GM21390 (cell line): ENCODE results near the gene HERC3.

ENCODE experiments used
- ATAC-seq: cut with Tn5 transposase; IDR thresholded peaks from one replicate; pipeline ENCODE4 v1.9.1; 2021; ENCODE audit not compliant: unreplicated experiment

Gene HERC3

DNA sequence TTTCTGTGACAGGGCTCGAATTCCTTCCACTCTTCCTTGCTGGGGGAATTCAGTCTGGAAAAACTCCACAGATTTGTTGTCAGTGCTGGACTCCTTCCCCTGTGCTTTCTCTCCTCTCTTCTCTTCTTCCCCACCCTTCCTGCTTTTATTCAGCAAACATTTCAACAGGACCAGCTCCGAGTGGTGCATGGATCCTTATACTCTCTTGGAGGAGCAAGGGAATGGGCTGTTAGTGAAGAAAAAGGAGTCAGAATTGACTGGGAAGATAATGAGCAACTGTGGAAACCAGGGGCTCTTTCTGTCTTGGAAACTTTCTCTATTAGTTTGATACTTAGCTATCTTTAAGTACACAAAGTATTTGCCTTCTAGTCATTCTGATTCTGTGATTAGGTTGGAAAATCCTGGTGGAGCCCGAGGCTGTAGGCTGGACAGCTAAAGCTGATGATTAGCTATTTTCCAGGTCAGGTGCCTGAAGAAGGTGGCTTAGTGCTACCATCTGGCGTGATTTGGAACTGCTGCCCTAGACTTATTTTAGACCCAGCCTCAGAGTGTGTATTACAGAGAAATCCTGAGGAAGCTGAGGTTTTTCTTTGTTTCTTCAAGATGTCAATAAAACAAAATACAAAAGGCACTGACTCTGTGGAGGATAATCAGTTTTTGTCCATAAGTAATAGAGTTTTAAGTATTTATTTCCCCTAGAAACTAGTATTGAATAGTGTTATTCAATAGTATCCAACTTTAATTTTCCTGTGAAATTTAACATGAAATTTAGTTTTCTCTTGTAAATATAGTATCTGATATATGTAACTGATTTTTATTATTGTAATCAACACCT is 67.0 kb downstream of the HERC3 start:
- peak; percentile 91 for ATAC-seq

DNA sequence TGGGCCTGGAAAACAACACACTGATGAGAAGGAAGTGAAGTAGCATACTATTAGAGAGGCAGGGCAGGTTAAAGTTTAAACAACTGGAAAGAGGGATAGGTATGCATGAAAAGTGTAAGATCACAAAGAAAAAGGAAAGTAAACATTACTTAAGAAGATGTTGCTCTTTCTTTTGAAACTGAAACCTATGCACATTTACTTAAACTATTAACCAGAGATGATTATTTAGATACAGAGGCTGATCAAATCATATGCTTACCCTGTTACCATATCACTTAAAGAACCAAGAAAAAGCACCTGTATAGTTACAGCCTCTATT is 67.6 kb downstream of the HERC3 start:
- no peak for ATAC-seq

DNA sequence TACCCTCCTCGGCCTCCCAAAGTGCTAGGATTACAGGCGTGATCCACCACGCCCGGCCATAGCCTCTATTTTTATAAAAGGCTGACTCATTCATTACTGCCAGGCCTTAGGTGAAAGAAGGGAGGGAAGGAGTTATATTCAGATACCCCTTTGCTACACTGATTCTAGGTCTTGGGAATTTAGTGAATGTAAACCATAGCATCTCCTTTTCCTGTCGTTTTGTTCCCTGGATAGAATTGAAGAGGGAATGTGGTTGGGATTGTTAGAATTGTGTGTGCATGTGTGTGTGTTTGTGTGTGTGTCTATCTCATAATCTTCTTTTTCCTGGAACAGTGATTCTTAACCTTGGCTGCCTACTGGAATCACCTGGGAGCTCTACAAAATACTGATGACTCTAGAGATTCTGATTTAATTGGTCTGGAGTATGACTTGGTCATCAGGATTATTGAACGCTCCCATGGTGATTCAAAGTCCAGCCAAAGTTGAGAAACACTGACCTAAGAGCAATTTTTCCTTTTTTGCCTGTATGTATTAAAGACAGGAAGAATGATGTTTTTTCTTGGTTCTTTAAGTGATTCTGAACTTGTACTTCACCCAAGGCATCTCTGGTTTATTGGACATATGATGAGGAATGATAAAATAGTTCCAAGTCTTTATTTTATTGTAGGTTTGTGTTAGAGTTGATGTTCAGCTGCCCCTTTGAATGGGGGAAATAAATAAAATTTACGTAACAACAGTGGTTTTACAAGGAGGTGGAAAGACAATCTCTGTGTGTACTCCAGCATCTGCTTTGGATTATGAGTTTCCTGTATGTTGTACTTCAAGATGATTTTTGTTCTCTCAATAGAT is 68.4 kb downstream of the HERC3 start:
- no peak for ATAC-seq

DNA sequence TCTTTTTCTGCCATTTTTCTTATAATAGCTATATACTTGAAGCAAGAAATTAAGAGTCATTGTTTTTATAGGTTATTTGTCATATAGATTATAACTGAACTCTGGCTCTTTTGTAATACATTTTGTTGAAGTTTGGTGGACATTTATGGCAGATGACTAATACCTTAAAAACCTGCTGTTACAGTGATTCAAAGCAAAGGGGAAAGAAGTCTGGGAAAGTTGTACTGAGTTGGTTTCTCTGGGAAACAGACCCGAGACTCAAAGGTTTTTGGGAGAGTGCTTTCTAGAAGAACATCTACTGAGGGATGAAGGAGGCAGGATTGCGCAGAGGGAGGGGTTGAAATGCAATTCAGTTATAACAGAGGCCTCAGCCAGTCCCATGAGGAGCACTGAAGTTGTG is 69.5 kb downstream of the HERC3 start:
- ATAC-seq, result no peak

DNA sequence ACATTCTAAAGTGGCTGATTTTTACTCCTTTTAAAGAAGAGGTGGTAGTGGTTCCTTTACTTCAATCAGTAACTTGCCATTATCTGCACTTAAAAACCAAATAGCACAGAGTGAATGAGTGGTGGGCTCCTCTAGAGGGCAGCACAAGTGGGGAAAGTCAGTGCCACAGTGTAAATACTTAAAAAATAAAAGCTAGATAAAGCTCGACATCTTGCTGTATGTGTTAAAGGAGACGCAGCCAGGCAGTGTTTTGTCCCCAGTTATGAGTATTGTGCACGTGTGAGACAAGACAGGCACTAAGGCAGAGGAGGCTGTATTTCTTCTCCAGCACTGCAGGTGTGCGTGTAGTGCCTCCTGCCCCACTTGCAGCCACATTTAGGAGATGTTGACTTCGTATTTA is 80.7 kb downstream of the HERC3 start:
- no peak for ATAC-seq

DNA sequence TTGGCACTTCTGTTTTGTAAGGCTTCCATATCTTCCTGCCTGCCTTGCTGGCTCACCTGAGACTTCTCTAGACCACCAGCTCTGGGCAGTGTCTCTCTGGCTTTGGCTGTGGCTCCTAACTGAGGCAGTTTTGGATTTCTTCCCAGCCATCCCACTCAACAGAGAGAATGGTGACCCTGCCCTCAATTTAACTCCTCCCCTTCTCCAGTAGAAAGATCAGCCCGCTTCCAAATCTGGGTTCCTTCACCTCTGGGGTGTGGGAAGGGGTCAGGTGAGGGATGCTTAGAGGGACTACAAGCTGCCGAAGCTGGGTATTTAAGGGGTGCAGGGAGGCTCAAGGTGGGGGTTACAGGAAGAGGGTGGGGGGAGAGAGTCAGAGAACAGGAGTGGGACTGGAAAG is 81.6 kb downstream of the HERC3 start:
- no peak for ATAC-seq

DNA sequence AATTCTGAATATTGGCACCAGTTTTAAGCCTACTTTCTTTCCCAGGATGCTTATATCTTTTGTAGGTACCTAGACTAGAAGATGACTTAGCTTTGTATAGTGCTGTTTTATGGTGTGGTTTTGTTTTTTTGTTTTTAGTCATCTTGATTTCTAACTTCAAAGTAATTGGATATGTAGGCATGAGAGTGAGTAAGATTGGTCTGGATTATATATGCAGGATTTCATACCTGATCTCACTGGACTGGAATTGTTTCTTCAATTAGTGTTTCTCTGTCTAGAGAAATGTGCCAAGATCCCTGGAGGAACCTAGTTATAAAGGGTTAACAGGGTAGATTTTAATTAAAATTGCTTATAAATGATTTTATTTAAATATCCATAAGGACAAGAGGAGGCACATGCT is 82.3 kb downstream of the HERC3 start:
- ATAC-seq, result no peak

DNA sequence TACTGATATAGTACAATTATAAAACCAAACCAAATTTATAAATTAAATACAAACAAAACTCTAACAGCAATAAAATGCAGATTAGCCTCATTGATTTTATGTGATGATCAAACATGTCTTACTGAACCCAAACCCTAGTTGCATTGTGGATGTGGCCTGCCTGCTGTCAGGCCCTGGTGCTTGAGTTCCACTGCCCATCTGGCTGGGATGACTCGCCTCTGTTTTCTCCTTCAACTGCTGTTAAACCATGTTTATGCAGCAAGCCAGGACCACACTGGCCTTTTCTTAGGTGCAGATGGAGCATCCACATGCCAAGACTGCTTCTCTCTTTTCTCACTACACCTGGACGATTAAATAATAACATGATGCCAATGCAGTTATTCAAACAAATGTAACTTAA is 82.7 kb downstream of the HERC3 start:
- ATAC-seq, result no peak

DNA sequence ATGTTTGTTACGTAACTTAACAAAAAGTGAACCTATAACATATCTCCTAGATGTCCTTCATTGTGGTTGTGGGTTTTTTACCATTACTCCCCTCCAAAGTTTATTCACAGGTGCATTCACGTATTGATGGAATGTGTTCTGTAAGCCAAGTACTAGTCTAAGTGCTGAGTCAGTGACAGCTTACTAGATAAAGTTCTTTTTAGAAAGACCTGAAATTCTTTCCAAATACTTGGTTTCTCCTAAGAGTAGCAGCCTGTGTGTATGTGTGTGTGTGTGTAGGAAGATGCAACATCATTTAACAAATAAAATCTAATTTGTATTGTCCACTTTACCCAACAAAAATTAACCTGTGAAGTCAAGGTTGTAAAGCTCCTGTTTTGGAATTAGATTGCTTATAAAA is 83.3 kb downstream of the HERC3 start:
- no peak for ATAC-seq

DNA sequence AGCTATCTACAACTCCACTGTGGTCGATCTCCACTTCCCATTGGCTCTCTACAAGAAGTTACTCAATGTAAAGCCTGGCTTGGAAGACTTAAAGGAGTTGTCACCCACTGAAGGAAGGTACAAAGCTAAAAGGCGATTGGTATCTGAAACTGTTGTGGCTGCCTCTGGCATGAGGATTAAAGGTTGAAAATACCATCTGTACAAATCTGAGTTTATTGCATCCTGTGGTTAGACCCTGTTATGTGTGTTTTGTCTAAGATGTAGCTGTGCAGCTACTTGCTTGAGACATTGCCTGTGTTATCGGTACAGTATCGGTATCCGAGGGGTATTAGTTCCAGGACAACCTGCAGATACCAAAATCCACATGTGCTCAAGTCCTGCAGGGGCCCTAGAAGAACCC is 88.9 kb downstream of the HERC3 start:
- ATAC-seq, result no peak

DNA sequence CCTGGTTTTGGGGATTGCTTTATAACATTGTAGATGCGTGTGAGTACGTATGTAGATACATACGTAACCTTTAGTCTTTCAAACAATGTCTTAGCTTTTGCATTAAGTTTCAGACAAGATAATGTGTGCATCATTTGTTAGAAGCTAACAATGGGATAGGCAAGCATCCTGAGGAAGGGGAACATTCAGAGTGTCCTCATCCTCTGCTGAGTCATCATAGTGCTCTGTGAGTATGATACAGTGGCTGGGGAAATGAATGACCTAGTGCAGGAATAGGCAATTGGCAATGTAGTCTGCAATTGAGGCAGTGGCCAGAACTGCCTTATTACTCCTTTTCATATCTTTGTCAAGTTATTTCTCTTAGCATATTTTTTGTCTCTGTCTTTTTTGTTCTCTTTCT is 98.1 kb downstream of the HERC3 start:
- no peak for ATAC-seq

DNA sequence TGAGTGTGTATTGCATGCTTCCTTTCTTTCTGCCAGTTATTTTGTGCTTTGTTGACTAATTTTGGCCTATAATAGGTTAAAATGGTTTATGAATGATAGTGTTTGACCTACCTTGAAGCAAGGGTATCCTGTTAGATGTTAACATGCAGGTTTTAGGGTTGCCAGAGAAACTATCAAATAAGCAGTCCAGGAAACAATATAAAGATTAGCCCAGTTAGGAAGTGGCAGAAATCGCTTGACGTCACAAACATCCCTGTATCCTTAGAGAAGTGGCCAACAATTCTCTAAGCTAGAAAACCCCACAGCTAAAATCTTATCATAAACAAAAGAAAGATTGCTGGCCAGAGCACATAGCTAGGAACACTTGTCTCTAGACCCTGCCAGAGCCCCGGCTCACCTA is 101.5 kb downstream of the HERC3 start:
- ATAC-seq, result no peak

DNA sequence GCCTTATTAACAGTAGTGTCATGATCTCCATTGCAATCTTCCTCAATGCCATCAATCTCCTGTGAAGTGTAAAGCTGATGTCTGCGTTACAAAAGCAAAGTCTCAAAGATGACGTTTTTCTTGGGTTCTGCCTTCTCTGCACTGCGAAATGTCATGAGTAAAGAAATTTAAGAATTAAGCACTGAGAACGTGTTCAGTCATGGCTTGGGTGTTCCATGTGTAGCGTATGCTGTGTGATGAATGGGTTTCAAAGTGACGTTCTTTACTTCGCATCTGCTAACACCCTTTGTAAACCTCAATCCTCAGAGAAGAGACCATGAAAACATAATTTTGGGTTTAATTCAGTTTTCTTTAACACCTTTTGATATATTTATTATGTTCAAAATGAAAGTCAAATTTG is 104.3 kb downstream of the HERC3 start:
- no peak for ATAC-seq

DNA sequence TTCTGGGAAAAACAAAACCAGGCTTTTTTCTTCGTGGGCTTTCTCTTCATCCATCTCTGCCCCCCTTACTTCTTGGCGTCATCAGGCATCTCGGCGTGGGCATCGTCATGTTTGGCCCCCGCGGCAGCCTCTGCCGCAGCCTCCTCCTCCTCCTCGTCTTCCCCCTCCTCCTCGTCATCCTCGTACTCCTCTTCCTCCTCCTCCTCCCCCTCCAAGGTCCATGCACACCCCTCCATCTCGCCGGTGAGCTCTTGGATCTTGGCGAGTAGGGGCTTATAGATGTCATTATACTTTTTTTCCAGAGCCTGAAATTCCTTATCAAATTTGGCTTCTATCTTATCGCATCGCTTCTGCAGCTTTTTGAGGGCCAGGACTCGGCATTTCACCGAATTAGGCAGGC is 104.9 kb downstream of the HERC3 start:
- no peak for ATAC-seq

DNA sequence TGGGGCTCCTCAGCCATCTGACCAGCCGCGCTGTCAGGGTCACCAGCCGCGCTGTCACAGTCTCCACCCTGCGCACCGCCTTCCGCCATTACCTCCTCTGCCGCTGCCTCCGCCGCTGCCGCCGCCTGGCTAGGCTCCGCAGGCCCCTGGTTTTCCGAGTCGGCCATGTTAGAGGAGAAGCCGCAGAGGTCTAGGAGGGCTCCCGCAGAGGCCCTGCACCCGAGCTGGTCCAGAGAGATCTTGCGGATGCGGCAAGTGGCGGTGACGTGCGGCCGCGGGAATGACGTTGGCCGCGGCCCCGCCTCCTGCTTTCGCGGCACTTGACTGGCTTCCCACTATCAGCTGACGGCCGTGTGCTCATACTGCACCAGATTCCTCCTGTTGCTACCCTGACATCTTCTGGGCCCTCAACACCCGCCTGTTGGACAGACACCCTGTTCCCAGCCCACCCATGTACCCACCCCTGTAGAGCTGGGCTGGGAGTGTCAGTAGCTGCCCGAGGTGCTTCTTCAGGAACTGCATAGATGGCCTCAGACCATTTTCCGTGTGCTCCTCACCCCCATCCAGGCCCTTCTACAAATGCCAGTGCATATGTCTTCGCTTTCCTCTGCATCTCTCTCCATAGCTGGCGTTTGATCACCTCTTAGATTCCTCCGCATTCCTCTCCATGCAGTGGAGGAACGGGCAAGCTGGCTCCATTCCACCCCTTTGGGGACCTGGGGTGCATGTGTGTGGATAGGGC is 105.5 kb downstream of the HERC3 start, which contains the start of gene NAP1L5:
Gene NAP1L5 (minus strand): TSS at position 242 of the 742 bp plus-strand sequence. CDS start 75 bp downstream, at position 167.
- peak; percentile 98 for ATAC-seq

DNA sequence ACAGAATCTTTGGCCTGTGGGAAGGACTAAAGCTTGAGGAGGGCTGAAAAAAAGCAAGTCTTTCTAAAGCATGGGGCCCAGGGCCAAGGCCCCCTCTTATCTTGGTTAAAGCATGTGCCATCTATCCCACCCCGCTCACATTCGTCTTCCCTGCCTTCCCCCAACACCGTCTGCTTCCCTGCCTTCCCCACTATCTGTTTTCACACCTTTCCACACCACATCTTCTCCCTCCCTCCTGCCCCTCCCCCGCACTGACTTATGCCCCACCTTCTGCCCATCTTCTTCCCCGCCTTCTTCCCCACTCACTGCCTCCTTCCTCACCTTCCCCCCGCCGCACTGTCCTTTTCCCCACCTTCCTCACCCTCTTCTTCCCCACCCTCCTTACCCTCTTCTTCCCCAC is 106.2 kb downstream of the HERC3 start:
- ATAC-seq, result no peak

DNA sequence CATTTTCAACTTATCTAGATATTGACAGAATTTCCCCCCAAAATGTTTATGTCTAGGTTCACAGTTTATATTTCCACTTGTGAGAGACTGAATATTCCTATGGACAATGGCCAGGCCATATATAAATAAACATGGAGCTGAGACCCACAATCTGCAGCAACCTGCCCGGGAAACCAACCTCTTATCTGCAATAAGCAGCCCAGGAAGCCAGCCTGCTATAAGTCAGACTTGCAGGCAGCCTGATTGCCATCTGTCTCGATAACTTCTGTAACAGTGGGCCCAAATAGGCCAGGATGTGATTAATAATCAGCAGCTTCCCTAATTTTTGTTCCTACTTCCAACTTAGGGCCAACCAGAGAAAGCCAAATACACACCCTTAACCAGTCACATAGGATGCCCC is 110.5 kb downstream of the HERC3 start:
- no peak for ATAC-seq

DNA sequence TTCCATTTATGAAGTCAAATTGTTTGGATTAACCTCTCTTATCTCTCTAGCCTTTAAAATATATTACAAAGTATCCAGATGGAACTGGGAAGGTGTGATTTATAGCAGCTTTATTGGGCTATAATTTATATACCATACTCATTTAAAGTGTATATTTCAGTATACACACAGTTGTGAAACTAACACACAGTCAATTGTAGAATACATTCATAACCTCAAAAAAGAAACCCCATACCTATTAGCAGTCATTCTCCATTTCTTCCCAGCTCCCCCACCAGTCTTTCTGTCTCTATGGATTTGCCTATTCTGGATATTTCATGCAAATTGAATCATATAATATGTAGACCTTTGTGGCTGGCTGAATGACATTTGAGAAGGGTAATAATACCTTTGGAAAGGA is 112.9 kb downstream of the HERC3 start:
- ATAC-seq, result no peak

DNA sequence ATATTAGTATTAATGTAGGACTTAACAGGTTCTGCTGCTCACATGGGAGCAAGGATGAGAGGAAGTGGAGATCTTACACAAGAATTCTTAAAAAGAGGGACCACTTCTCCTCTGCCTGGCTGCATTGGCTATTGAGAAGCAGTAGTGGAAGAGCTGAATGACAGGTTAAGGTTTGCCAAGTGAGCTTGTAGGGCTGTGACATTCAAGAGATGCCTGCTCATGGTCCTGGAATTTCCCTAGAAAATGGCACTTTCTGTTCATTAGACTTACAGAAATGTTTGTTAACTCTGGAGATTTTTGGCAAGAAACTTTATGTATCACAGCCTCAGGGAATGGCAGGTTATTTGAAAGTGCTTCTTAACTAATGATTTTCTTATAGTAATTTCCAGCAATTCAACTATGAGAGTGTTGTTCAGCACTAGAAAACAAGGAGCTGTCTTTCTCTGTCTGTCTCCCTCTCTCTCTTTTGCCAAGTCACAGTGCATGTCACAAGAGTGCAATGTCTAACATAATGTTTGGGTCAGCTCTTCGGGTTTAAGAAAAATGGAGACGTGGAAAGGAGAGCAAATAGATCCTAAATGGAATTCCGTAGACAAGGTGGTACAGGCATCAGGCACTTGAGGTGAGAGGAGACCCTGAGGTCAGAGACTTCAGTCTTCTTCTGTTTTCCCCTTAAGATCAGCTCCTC is 113.7 kb downstream of the HERC3 start:
- no peak for ATAC-seq

DNA sequence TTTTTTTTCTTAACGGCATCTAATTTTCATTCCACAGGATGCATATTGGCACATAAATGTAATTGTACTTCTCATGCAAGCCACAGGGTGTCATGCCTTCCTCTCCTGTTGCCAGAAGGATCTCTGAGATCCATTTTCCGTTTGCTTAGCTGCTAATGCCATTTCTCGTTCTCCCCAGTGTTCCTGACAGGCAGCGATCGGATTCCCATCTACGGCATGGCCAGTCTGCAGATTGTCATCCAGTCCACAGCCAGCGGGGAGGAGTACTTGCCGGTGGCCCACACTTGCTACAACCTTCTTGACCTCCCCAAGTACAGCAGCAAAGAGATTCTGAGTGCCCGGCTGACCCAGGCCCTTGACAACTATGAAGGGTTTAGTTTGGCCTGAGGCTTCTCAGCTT is 114.3 kb downstream of the HERC3 start:
- ATAC-seq, result no peak

DNA sequence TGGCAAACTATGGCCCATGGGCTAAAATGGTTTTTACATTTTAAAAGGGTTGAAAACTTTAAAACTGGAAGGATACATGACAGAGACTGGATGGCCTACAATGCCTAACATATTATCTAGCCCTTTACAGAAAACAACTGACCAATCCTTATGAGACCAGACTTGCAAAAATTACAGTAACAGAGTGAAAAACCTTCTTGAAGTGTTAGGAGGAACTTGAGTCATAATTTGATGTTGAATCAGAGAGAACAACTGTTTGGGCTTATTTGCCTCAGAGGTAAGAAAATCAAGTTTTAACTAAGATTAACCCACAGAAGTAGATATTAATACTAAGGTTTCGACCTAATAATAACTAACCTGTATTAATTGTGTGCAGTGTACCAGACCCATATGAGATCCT is 117.7 kb downstream of the HERC3 start:
- no peak for ATAC-seq
